PC-9 (cell line): ENCODE results near the gene PSMB3. TPM values are rescaled to one million over a fixed set of nuclear protein-coding genes. Genes with fewer than 3 reads are reported as not detected.

Source experiments
- BruUV-seq: library from RNA; stranded (reverse); fragments of 400-500 nt; replicated peaks from 2 replicates; lab custom pipeline; 2021; lab: Mats Ljungman, UMichigan
- CTCF ChIA-PET: fragments of 300-600 bp; sonication (Branson Sonifier 250); formaldehyde crosslinking; loops from one replicate; lab custom pipeline; 2022; ENCODE audit warnings: antibody characterized with exemption; lab: Charles Lee
- POLR2A ChIA-PET: fragments of 300-600 bp; sonication (Branson Sonifier 250); formaldehyde crosslinking; loops from one replicate; lab custom pipeline; 2022; ENCODE audit warnings: antibody characterized with exemption; ENCODE audit not compliant: unreplicated experiment; lab: Charles Lee
- DNase-seq, 2 experiments: peaks; one replicate each; pipeline versions ENCODE4 v3.0.0 to v3.0.0-alpha.2; 2015 to 2022; ENCODE audit warnings: mixed read lengths in 1 of 2
- H2AFZ ChIP-seq: fragments of 200-600 bp; sonication (generic); 2 replicates; pipeline ENCODE4 v1.8.1; 2017; ENCODE audit warnings: antibody characterized with exemption
- H3F3A ChIP-seq: fragments of 200-600 bp; sonication (generic); 2 replicates; pipeline ENCODE4 v1.8.1; 2017; ENCODE audit warnings: antibody characterized with exemption, mild to moderate bottlenecking, low read depth; ENCODE audit not compliant: insufficient read depth
- H3K27ac ChIP-seq: fragments of 200-600 bp; sonication (generic); 2 replicates; pipeline ENCODE4 v1.6.1; 2016; ENCODE audit warnings: mixed run types
- H3K27me3 ChIP-seq: fragments of 200-600 bp; sonication (generic); 2 replicates; pipeline ENCODE4 v1.6.1; 2016; ENCODE audit warnings: low read depth, mixed run types; ENCODE audit not compliant: insufficient read depth
- H3K36me3 ChIP-seq: fragments of 200-600 bp; sonication (generic); 2 replicates; pipeline ENCODE4 v1.6.1; 2016; ENCODE audit warnings: low read depth, mixed run types
- H3K4me1 ChIP-seq: fragments of 200-600 bp; sonication (generic); replicated peaks from 2 replicates; pipeline ENCODE4 v1.6.1; 2016; ENCODE audit warnings: mixed run types; ENCODE audit not compliant: insufficient read depth
- H3K4me2 ChIP-seq: fragments of 200-600 bp; sonication (generic); 2 replicates; pipeline ENCODE4 v1.6.1; 2017; ENCODE audit warnings: mixed run types
- H3K4me3 ChIP-seq: fragments of 200-600 bp; sonication (generic); 2 replicates; pipeline ENCODE4 v1.6.1; 2016; ENCODE audit warnings: mixed run types
- H3K79me2 ChIP-seq: fragments of 200-600 bp; sonication (generic); 2 replicates; pipeline ENCODE4 v1.6.1; 2017; ENCODE audit warnings: low read depth, mixed run types
- H3K9me2 ChIP-seq: fragments of 200-600 bp; sonication (generic); 2 replicates; pipeline ENCODE4 v1.8.1; 2017; ENCODE audit warnings: mild to moderate bottlenecking; ENCODE audit not compliant: insufficient read depth
- H3K9me3 ChIP-seq: fragments of 200-600 bp; sonication (generic); 2 replicates; pipeline ENCODE4 v1.8.1; 2016; ENCODE audit warnings: low read depth; ENCODE audit not compliant: insufficient read depth
- H4K20me1 ChIP-seq: fragments of 200-600 bp; sonication (generic); 2 replicates; pipeline ENCODE4 v1.8.1; 2017; ENCODE audit not compliant: insufficient read depth
- EZH2 ChIP-seq: fragments of 200-600 bp; sonication (generic); IDR thresholded peaks from 2 replicates; pipeline ENCODE4 v1.8.0; 2017; ENCODE audit warnings: antibody characterized with exemption, low read depth
- intact Hi-C: fragments of 100-400 bp; cut with micrococcal nuclease; formaldehyde crosslinking; loops from one replicate; pipeline ENCODE4 v1.10.0; 2022; ENCODE audit not compliant: unreplicated experiment
- total RNA-seq: library from RNA; stranded (reverse); gene quantifications from 2 replicates; pipeline ENCODE4 v1.2.3, GENCODE V29; 2021
- TF ChIP-seq, protein P1 (sequence below): fragments of 200-600 bp; sonication (generic); conservative IDR thresholded peaks from 2 replicates; pipeline ENCODE4 v1.6.1; 2017; ENCODE audit warnings: mixed run types, antibody characterized with exemption, mild to moderate bottlenecking, moderate library complexity

Gene PSMB3
- total RNA-seq, 1 experiment from 2014 or later: 262 TPM

DNA sequence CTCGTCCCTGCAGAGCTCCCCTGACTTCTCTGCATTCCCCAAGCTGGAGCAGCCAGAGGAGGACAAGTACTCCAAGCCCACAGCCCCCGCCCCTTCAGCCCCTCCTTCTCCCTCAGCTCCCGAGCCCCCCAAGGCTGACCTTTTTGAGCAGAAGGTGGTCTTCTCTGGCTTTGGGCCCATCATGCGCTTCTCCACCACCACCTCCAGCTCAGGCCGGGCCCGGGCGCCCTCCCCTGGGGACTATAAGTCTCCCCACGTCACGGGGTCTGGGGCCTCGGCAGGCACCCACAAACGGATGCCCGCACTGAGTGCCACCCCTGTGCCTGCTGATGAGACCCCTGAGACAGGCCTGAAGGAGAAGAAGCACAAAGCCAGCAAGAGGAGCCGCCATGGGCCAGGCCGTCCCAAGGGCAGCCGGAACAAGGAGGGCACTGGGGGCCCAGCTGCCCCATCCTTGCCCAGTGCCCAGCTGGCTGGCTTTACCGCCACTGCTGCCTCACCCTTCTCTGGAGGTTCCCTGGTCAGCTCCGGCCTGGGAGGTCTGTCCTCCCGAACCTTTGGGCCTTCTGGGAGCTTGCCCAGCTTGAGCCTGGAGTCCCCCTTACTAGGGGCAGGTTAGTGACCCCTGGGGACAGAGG is 36.1 kb upstream of the PSMB3 start:
- intact Hi-C loops: no loop called here
- no peaks in the 10 kb centered on the region for H3K27me3 ChIP-seq
- DNase-seq: no peak
- H3K9me2 ChIP-seq: no peaks in the 10 kb centered on the region
- peaks cover 37% of the 10 kb centered on the region; the same call in 1 of the 2 replicates for H3F3A ChIP-seq
- no peaks in the 10 kb centered on the region for H3K79me2 ChIP-seq
- no peak for TF ChIP-seq EZH2
- TF ChIP-seq, protein P1, sequence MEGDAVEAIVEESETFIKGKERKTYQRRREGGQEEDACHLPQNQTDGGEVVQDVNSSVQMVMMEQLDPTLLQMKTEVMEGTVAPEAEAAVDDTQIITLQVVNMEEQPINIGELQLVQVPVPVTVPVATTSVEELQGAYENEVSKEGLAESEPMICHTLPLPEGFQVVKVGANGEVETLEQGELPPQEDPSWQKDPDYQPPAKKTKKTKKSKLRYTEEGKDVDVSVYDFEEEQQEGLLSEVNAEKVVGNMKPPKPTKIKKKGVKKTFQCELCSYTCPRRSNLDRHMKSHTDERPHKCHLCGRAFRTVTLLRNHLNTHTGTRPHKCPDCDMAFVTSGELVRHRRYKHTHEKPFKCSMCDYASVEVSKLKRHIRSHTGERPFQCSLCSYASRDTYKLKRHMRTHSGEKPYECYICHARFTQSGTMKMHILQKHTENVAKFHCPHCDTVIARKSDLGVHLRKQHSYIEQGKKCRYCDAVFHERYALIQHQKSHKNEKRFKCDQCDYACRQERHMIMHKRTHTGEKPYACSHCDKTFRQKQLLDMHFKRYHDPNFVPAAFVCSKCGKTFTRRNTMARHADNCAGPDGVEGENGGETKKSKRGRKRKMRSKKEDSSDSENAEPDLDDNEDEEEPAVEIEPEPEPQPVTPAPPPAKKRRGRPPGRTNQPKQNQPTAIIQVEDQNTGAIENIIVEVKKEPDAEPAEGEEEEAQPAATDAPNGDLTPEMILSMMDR: no peak
- H3K9me3 ChIP-seq: no peaks in the 10 kb centered on the region
- H4K20me1 ChIP-seq: no peaks in the 10 kb centered on the region; the same call in none of the 2 replicates
- POLR2A ChIA-PET: no interaction called here
- no peak overlapping the region for H2AFZ ChIP-seq
- no TSS peak for BruUV-seq
- no peak overlapping the region for H3K4me3 ChIP-seq
- CTCF ChIA-PET: interaction anchor here (0.7 kb wide), 1 partner anchor 39 kb away, joined by 3 read pairs; no protein-coding TSS in a partner anchor
- no peak overlapping the region for H3K27ac ChIP-seq
- no peaks in the 10 kb centered on the region for H3K4me1 ChIP-seq
- no peak overlapping the region for H3K4me2 ChIP-seq
- peaks cover 6% of the 10 kb centered on the region; the same call in 1 of the 2 replicates for H3K36me3 ChIP-seq

DNA sequence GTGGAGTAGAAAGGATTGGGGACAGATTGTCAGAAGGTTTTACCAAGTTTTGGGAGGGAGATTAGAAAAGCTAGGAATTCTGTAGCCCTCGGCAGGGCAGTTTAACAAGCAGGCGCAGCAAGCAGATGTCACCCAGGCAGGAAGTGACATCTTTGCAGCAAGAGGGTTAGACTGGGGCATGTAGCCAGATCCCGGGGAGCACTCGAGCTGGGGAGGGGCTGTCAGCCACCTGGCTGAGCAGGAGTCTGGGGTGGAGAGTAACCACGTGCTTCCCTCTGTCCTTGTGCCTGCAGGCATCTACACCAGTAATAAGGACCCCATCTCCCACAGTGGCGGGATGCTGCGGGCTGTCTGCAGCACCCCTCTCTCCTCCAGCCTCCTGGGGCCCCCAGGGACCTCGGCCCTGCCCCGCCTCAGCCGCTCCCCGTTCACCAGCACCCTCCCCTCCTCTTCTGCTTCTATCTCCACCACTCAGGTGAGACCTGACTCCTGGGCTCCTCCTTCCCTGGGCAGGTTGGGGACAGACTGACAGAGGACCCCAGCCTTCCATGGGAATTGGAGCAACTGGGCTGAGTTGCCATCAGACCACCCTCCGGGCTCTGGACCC is 35.3 kb upstream of the PSMB3 start:
- intact Hi-C loops: no loop called here
- H3K36me3 ChIP-seq: peaks cover 6% of the 10 kb centered on the region; the same call in 1 of the 2 replicates
- TF ChIP-seq EZH2: no peak
- TF ChIP-seq, protein P1: no peak
- H3K27ac ChIP-seq: no peak overlapping the region
- POLR2A ChIA-PET: no interaction called here
- H3K4me3 ChIP-seq: no peak overlapping the region
- H3K79me2 ChIP-seq: no peaks in the 10 kb centered on the region
- H3K9me3 ChIP-seq: no peaks in the 10 kb centered on the region
- no peaks in the 10 kb centered on the region for H3K9me2 ChIP-seq
- H3K4me1 ChIP-seq: no peaks in the 10 kb centered on the region
- H3K27me3 ChIP-seq: no peaks in the 10 kb centered on the region
- no peak overlapping the region for H3K4me2 ChIP-seq
- no peak for DNase-seq
- H4K20me1 ChIP-seq: no peaks in the 10 kb centered on the region; the same call in 1 of the 2 replicates
- CTCF ChIA-PET: no interaction called here
- no peak overlapping the region for H2AFZ ChIP-seq
- peaks cover 37% of the 10 kb centered on the region; the same call in 1 of the 2 replicates for H3F3A ChIP-seq
- BruUV-seq: no TSS peak

DNA sequence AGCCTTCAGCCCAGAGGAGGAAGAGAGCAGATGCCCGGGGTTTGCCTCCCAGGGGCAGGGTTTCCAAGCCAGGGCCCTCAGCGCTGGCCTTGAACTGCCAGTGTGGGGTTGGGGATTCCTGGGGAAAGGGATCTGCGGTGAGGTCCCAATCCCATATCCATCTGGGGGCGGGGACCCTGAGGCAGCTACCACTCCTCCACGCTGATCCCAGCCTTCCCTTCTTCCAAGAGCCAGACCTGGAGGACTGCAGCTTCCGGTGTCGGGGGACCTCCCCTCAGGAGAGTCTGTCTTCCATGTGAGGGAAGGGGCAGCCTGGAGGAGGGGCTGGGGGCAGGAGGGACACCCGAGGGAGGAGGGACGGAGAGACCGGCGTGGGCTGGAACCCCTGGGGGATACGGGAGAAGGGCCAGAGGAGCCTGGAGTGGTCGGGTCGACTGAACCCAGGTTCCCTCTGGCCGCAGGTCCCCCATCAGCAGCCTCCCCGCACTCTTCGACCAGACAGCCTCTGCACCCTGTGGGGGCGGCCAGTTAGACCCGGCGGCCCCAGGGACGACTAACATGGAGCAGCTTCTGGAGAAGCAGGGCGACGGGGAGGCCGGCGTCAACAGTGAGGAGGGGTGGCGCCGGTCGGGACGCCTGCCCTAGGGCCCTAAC is 33.1 kb upstream of the PSMB3 start:
- Histone ChIP-seq H3K79me2 (no peaks in the 10 kb centered on the region), H3K9me2 (no peaks in the 10 kb centered on the region), H3K4me2 (no peak overlapping the region), H3K9me3 (no peaks in the 10 kb centered on the region), H2AFZ (no peak overlapping the region), H3K27me3 (no peaks in the 10 kb centered on the region), H3K4me1 (no peaks in the 10 kb centered on the region), H4K20me1 (no peaks in the 10 kb centered on the region; the same call in 1 of the 2 replicates), H3K27ac (no peak overlapping the region), H3K4me3 (no peak overlapping the region), H3K36me3 (peaks cover 11% of the 10 kb centered on the region; the same call in 1 of the 2 replicates), H3F3A (peaks cover 30% of the 10 kb centered on the region; the same call in 1 of the 2 replicates)
- no peak for TF ChIP-seq EZH2
- TF ChIP-seq, protein P1: no peak
- BruUV-seq: no TSS peak
- intact Hi-C loops: no loop called here
- POLR2A ChIA-PET: no interaction called here
- DNase-seq: no peak
- CTCF ChIA-PET: no interaction called here
